ENCODE results near the gene BCOR.
A peak's percentile ranks its signal among the peaks of the same experiment; 100 is the strongest.

Gene BCOR

DNA sequence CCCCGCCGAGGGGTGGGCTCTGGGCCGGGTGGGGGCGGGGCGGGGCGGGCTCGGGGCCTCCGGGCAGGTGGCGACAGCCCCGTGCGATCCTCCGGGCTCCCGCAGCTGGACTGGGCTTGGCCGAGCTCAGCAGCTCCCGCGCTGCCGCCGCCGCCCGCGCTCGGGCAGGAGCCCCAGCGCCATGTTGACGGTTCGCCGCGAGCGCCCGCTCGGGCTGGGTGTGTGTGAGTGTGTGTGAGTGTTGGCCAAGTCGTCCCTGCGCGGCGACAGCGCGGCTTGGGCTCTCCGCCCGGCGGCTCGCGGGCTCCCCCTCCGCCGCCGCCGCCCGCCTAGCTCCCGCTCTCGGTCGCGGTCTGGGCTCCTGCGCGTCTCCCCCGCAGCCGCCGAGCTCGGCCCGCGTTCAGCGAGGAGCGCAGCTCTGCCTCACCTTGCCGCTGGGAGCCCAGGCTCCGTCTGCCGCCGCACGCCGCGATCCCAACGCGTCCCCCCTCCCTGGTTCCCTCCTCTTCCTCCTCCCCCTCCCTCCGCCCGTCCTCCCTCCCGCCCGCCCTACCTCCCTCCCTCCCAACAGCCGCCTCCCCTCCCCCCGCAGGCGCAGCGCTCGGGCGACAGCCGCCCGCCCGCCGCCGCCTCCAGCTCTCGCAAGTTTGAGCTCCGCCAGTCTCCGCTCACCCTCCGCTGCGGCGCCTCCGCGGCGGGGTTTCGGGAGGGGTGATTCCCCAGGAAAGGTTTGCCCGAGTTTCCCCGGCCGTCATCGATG lies at the start of gene BCOR:
Gene BCOR, minus strand, starts transcription at position 455 of the 760 bp plus-strand sequence. CDS start 20,029 bp downstream, outside the sequence.
- DNase-seq (ENCODE audit: low spot score) = peak; percentile 68

DNA sequence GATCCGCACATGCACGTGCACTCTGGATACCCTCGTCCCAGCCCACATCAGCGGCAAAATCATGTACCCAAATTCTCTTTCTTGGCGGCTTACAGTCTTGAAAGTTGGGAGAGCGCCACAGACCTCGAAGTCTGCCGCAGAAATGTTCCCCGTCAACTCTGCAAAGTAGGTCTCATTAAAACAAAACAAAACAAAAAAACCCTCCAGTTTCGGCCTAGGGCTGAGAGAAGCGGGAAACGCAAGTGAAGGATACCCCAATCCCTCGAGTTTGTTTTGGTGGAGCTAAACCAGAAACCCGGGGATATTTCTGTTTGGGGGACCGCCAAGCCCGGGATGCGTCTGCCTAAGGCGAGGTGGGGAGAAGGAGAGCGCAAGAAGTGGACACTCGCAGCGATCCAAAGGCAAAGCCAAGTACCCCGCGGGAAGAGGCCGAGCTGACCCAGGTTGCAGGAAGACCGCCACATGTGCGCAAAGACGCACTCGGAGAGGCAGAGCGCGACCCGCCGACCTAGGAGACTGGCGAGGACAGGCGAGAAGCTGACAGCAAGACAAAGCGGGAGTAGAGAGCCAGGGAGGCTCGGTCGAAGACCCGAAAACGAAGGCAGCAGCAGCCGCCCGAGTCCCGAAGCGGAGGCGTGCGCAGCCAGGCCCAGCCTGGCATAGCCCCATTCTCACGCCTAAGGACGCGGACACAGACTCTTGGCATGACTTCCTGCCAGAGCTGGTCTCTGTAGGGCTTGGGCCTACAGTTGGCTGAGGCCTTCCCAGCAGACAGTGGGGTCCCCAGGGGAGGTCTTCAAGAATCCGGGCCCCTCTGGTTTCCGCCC lies 49.6 kb upstream of the BCOR start:
- no peak for DNase-seq (ENCODE audit: low spot score)

DNA sequence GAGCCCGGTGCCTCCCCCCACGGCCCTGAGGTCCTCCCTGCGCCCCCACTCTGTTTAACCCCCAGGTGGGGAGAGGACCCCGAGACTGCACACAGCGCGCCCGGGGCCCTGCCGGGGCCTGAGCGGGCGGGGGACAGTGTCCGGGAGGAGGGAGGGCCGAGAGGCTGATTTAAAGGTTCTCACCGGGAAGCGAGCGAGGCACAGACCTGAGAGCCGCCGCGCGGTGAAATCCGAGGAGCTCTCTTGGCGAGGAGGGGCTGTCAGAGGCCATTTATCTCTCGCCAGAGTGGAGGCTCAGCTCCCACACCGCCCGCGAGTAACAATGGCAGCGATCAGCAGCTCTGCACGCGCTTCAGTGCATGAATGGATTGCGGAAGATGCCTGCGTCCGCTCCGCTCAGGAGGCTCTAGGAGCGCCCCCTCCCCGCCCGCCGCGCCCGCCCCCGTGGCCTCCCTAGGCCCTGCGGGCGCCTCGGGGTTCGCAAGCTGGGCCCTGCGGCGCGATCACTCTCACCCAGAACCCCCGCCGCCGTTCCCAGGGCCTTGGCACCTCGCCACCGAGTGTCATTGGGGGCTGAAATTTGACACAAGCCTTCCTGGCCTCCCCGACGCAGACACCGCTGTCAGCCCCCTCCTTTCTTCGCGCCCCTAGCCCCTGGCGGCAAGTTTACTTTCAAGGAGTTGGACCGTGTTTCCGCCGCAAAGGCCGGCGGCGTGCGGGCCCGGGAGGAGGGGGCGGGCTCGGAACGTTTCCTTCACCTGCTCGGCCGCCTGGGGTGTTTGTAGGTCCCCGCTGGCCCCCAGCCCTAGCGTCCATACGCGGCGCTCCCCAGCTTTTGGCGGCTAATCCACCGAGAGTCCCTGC lies 48.7 kb upstream of the BCOR start:
- DNase-seq (ENCODE audit: low spot score) = no peak

- DNase-seq (ENCODE audit: low spot score) = no peak
Observed at GRCh38 chrX:40145923-40146261, 48.1 kb upstream of the BCOR start.

DNA sequence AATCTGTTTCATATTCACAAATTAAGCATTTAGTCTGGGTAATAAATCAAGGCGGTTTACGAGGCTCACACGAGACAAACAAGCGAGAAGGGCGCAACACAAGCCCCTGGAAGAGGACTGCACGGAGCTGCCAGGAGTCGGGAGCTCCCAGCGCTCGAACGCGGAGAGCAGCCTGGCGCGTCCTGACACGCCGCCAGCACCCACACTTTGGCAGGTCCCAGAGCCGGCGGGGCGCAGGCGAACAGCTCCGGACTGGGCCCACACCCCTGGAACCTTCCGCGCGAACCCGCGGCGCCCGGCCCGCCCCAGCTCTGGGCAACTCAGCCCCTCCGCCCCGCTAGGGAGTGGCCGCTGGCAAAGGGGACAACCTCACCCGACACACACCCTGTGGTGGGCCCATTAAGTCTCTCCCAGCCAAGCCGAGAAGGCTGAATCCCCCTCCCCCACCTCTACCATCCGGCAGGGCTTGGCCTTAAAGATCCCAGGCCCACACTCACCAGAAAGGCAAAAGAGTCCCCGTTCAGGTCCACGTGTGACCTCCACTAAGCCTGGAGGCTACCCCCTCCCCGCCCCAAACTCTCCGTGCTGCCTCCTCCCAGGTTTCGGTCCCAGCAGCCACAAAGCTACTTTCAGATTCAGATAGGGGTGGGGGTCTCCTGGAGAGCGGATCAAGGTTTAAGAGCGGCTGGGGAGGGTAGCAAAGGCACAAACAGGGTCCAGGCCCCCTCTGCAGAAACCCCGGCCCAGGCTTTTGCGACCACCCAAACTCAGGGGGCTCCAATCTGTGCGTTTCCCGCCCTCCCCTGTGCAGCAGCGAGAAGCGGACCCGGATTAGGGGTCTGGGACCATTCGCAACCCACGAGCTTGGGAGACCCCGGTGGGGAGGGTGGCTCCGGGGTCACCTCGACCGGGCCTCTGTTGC lies 47.5 kb upstream of the BCOR start:
- DNase-seq (ENCODE audit: low spot score) = no peak

DNA sequence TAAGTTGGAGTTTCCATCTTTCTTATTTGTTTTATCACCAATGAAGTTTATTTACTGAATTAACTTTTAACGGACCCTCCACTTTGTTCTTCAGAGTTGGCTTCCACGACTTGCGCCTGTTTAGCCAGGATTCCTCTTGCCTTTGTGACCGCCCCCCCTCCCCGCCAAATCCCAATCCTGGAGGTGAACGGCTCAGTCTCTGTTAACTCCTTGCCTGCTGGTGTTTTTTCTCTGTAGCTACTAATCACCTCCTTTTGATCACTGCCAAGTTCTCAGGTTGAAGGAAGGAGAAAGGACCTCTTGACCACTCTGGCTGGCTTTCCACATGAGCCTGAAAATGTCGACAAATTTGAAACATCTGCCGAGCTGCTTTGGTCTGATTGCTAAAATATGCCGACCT lies 46.8 kb upstream of the BCOR start:
- DNase-seq (ENCODE audit: low spot score) = no peak

DNA sequence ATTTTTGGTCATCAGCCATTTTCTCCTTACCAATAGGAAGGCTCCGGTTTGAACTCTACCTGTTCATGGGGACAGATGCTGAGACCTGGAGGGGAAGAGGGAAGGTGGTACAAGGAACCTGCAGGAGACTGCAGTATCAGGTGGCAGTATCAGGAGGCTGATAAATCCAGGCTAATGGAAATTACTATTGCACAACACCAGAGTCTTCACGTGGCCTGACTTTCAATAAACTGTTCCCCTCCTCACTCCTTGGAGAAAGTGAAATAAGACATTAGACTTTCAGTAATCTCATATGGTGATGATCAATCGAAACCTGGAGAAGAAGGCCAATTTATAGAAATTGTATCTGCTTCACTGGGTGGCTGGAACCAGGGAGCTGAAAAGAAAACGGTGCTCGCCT lies 46.2 kb upstream of the BCOR start:
- no peak for DNase-seq (ENCODE audit: low spot score)

DNA sequence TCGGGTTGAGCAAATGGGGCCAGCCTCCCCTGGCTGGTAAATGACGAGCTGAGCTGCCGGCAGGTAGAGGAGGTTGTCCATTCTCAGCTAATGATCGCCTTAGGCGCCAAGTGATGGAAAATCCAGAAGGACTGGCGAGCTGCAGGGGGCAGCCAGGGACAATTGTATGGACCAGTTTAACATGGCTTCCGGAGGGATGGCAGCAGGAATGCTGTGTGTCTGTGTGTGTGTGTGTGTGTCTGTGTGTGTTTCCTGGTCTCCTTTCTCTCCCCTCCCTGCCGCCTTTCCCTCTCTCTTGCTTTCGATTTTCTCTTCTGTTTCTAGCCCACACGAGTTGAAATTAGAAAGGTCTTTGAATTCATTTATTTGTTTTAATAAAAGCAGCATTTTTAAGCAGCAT lies 45.2 kb upstream of the BCOR start:
- no peak for DNase-seq (ENCODE audit: low spot score)

GRCh38 chrX:40142417-40142816 lies 44.7 kb upstream of the BCOR start:
- no peak for DNase-seq (ENCODE audit: low spot score)

DNA sequence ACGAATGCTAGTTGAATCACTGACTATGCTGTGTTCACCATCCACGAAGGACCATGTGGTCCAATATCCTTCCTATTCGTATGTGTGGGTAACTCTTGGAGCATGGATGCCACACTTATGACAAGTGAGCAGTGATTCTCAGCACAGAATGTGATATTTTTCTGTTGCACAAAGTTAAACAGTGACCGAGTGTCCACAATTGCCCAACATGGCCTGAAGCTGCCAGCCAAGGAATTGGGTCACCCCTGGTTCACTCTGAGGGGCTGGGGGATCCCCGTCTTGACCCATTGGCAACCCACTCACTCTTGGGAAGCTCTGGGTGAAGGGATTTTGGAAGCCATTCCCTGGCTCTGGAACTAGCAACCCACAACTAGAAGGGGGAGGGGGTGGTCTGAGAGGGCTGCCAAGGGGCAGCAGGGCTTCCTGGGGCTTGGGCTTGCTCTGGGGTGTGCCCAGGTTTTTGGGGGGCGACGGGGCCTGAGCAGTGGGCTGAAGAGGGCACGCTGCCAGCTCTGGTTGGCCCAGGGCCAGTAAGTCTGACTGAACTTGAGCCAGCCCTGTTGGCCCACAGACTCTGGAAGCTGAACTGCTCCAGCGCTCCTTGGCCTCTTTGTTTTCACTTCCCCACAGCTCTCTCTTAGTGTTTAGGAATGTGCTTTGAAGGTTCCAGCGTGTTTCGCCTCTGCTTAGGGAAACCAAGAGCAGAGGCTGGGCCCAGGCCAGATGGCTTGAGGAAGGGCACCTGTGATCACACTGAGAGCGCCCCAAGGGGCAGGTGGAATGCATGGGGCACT lies 43.1 kb upstream of the BCOR start:
- DNase-seq (ENCODE audit: low spot score) = no peak

DNA sequence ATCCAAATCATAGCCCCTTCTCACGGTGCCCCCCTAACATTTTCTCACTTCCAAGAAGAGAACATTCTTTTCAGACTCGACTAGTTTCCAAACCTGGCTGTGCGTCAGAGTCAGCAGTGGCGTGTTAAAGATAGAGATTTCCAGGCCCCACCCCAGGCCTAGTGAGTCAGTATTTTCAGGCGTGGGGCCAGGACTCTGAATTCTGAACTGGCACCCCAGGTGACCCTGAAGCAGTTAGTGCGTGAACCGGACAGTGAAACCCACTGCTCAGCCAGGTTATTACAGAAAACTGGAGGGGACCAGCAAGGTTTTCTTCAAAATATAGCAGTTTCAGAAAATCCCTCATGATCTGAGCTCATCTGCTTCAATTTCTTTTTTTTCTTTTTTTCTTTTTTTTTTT lies 35.0 kb upstream of the BCOR start:
- no peak for DNase-seq (ENCODE audit: low spot score)

- DNase-seq (ENCODE audit: low spot score) = no peak
Observed at GRCh38 chrX:40131654-40132337, 34.0 kb upstream of the BCOR start.

- no peak for DNase-seq (ENCODE audit: low spot score)
Observed at GRCh38 chrX:40130207-40130606, 32.4 kb upstream of the BCOR start.

GRCh38 chrX:40127052-40127451 lies 29.3 kb upstream of the BCOR start:
- no peak for DNase-seq (ENCODE audit: low spot score)

GRCh38 chrX:40122487-40122886 lies 24.7 kb upstream of the BCOR start:
- no peak for DNase-seq (ENCODE audit: low spot score)

- no peak for DNase-seq (ENCODE audit: low spot score)
Observed at GRCh38 chrX:40121618-40122017, 23.9 kb upstream of the BCOR start.

- DNase-seq (ENCODE audit: low spot score) = no peak
Observed at GRCh38 chrX:40120838-40121580, 23.3 kb upstream of the BCOR start.

DNA sequence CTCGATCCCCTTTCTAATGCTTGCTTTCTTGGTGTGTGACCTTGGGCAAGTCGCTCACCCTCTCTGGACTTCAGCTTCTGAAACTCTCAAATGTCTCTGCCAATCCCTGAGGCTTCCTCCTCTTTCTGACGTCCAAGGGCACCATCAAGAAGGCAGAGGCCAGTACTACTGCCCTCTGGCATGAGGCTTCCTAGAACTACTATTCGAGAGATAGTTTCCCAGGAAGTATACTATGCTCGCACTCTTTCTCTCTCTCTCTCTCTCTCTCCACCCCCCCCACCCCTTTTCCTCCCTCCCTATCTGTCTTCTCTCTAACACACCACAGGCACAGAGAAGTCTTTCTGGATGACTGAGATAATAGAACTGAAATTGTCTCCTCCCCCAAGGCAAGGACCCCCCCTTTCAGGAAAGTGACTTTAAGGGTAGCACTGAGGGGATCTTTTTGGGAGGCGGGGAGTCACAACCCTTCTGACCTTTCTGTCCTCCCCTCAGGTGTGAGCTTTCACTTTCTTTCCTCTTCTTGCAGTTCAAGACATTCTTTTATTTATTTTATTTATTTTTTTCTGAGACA lies 20.0 kb upstream of the BCOR start:
- no peak for DNase-seq (ENCODE audit: low spot score)

- DNase-seq (ENCODE audit: low spot score) = no peak
Observed at GRCh38 chrX:40116925-40117324, 19.2 kb upstream of the BCOR start.
